Lung (tissue), 12 donors: ENCODE measurements around the gene SNX20. TPM values are rescaled to one million over a fixed set of nuclear protein-coding genes. Genes with fewer than 3 reads are reported as not detected.
A peak's percentile ranks its signal among the peaks of the same experiment; 100 is the strongest.

Source experiments
- ATAC-seq: fragments of 200-7000 bp; cut with Tn5 transposase; one replicate; pipeline ENCODE4 v1.9.1; 2020; ENCODE audit warnings: moderate number of reproducible peaks; ENCODE audit not compliant: insufficient read depth, low FRiP score
- DNase-seq, 3 donors: peaks; one replicate each; pipeline ENCODE4 v3.0.0-alpha.2; 2013 to 2017
- H3K27ac ChIP-seq, 2 donors: one replicate each; pipeline ENCODE4 v1.5.1; 2013; ENCODE audit warnings: mild to moderate bottlenecking in 2 of 2, moderate library complexity in 2 of 2, control low read depth in 1 of 2, inconsistent platforms in 1 of 2, low read depth in 1 of 2, low read length in 1 of 2
- H3K27me3 ChIP-seq, 3 donors: one replicate each; pipeline ENCODE4 v1.5.1; 2013; ENCODE audit warnings: low read length in 2 of 3; ENCODE audit not compliant: control insufficient read depth in 3 of 3, insufficient read depth in 3 of 3
- H3K36me3 ChIP-seq, 4 donors: one replicate each; pipeline ENCODE4 v1.5.1; 2013; ENCODE audit warnings: low read length in 4 of 4, mild to moderate bottlenecking in 1 of 4, moderate library complexity in 1 of 4; ENCODE audit not compliant: control insufficient read depth in 4 of 4, insufficient read depth in 4 of 4
- H3K4me1 ChIP-seq, 5 donors: one replicate each; pipeline ENCODE4 v1.5.1; 2013; ENCODE audit warnings: low read length in 5 of 5, mild to moderate bottlenecking in 2 of 5, moderate library complexity in 1 of 5; ENCODE audit not compliant: control insufficient read depth in 5 of 5, insufficient read depth in 5 of 5
- H3K4me3 ChIP-seq: one replicate; pipeline ENCODE4 v1.5.1; 2013; ENCODE audit warnings: mild to moderate bottlenecking, control low read depth, moderate library complexity
- H3K9ac ChIP-seq, 2 donors: one replicate each; pipeline ENCODE4 v1.5.1; 2013; ENCODE audit warnings: low read length in 2 of 2, control low read depth in 1 of 2; ENCODE audit not compliant: insufficient read depth in 1 of 2
- H3K9me3 ChIP-seq, 4 donors: one replicate each; pipeline ENCODE4 v1.5.1; 2013; ENCODE audit warnings: low read length in 3 of 4, mild to moderate bottlenecking in 1 of 4, moderate library complexity in 1 of 4; ENCODE audit not compliant: control insufficient read depth in 4 of 4, insufficient read depth in 3 of 4
- CTCF ChIP-seq: IDR thresholded peaks from 2 replicates; pipeline ENCODE4 v1.5.1; 2012; ENCODE audit warnings: mild to moderate bottlenecking; ENCODE audit errors: control extremely low read depth, extremely low read depth
- WGBS, 2 donors: extraction: QIAGEN DNeasy Blood & Tissue Kit; methylation state at CpG; one replicate each; pipeline ENCODE4 v1.1.7; 2013; 5-methylcytosine and 5-hydroxymethylcytosine counted together
- polyA plus RNA-seq, 2 donors: library from polyadenylated mRNA; stranded (reverse); fragments of 200-250 nt; gene quantifications; one replicate each; pipeline ENCODE4 v1.2.1, GENCODE V29; 2013
- total RNA-seq, 2 donors: library from RNA; depleted of rRNA in 1 of 2; stranded (reverse); fragments of >200 nt in 1 of 2; gene quantifications; one replicate each; pipeline ENCODE4 v1.2.1, GENCODE V29; 2014 to 2021
- donor health status: control.
- donor health status: control.
- donor health status: Bipolar disorder and iron deficiency.
- donor health status: healthy.
- donor health status: DM: yes; HTN: yes; CAD: no.

Gene SNX20
- total and polyA plus RNA-seq, 4 donors = 3.1 to 14.9 (median 9.5) TPM

GRCh38 chr16:50694206-50694605, 13.1 kb upstream of the SNX20 start:
- Histone ChIP-seq H3K27ac (no peak overlapping the region), H3K36me3 (no peaks in the 10 kb centered on the region), H3K9ac (no peak overlapping the region), H3K27me3 (no peaks in the 10 kb centered on the region), H3K4me1 (peaks cover 0 to 26% (median 0%) of the 10 kb centered on the region in 5 donors), H3K9me3 (no peaks in the 10 kb centered on the region), H3K4me3 (no peak overlapping the region)
- no peak for ATAC-seq
- no peak for DNase-seq
- TF ChIP-seq CTCF = no peak
- 92 to 95% methylated on average over 2 of the region's 2 CpGs for WGBS, 2 donors

DNA sequence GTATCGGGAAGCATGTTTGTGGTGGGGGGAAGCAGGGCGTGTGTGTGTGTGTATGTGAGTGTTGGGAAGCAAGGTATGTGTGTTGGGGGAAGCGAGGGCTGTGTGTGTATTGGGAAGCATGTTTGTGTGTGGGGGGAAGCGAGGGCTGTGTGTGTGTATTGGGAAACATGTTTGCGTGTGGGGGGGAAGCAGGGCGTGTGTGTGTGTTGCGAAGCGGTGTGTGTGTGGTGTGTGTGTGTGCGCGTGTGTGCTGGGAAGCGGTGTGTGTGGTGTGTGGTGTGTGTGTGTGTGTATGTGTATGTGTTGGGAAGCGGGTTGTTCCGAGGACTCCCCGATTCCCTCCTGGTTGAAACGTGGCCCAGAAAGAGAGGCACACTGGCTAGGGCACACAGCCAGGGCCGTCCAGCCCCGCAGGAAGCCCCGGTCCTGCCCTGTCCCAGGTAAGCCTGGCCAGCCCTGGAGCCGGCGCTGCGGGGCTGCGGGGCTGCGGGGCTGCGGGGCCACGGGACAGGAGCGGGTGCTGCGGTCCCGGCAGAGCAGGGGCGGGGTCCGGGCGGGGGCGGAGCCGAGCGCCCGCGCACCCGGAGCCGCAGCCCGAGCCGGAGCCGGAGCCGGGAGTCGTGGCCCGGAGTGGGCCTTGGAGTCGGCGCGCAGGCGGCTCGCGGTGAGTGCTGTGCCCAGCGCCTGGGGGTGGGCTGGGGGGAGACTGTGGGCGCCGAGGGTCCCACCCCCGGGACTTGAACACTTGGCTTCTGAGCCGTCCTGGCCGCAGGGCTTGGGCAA, 12.1 kb upstream of the SNX20 start, which contains the start of gene NOD2:
Gene NOD2 (plus strand): TSS at position 608 of the 783 bp plus-strand sequence. CDS start 5,890 bp downstream, outside the sequence.
- H3K9me3 ChIP-seq = no peaks in the 10 kb centered on the region
- no peak within 1 kb of the TSS for H3K4me3 ChIP-seq
- 6 to 15% methylated on average over 48 to 56 of the region's 56 CpGs for WGBS, 2 donors
- DNase-seq (peak; percentile 26 to 42 (median 37)), ATAC-seq (no peak)
- no peak for TF ChIP-seq CTCF
- no peak within 1 kb of the TSS for H3K27ac ChIP-seq
- no peaks in the 10 kb centered on the region for H3K36me3 ChIP-seq
- H3K4me1 ChIP-seq = peaks cover 0 to 26% (median 0%) of the 10 kb centered on the region in 5 donors
- peak within 1 kb of the TSS in 1 of 2 donors; percentile 53 for H3K9ac ChIP-seq
- no peaks in the 10 kb centered on the region for H3K27me3 ChIP-seq

DNA sequence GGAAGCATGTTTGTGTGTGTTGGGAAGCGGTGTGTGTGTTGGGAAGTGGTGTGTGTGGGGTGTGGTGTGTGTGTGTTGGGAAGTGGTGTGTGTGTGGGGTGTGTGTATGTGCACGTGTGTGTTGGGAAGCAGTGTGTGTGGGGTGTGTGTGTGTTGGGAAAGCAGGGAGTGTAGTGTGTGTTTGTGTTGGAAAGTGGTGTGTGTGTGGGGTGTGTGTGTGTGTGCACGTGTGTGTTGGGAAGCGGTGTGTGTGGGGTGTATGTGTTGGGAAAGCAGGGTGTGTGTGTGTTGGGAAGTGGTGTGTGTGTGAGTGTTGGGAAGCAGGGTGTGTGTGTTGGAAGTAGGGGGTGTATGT, 11.5 kb upstream of the SNX20 start:
- DNase-seq (no peak), ATAC-seq (no peak)
- Histone ChIP-seq H3K27ac (no peak overlapping the region), H3K27me3 (no peaks in the 10 kb centered on the region), H3K4me3 (no peak overlapping the region), H3K36me3 (no peaks in the 10 kb centered on the region), H3K4me1 (peaks cover 0 to 26% (median 4%) of the 10 kb centered on the region in 5 donors), H3K9ac (no peak overlapping the region), H3K9me3 (no peaks in the 10 kb centered on the region)
- 89 to 91% methylated on average over 4 of the region's 4 CpGs for WGBS, 2 donors
- TF ChIP-seq CTCF = no peak
